Omental fat pad (tissue), 4 donors: Measurements from ENCODE around the gene COPRS. TPM values are rescaled to one million over a fixed set of nuclear protein-coding genes. Genes with fewer than 3 reads are reported as not detected.
"Not testable (repeated sequence)": the region's sequence is repeated elsewhere in the genome, so short reads cannot be mapped to it uniquely, and the experiment has no call there.

ENCODE experiments used
- ATAC-seq: fragments of 150-250 bp; one replicate; pipeline ENCODE4 v1.9.1; 2016; ENCODE audit warnings: mild to moderate bottlenecking, moderate library complexity; ENCODE audit not compliant: low FRiP score
- DNase-seq: peaks from one replicate; pipeline ENCODE4 v3.0.0-alpha.2; 2019; ENCODE audit warnings: low spot score
- total RNA-seq, 4 donors: library from RNA; depleted of rRNA; stranded (reverse); fragments of >200 nt; gene quantifications; one replicate each; pipeline ENCODE4 v1.1.0, GENCODE V29; 2016
- TF ChIP-seq, protein P1 (sequence below), 3 donors: fragments of 450-650 bp; IDR thresholded peaks; one replicate each; pipeline ENCODE4 v1.5.1; 2016 to 2017; ENCODE audit warnings: antibody characterized with exemption in 3 of 3, mild to moderate bottlenecking in 3 of 3, moderate library complexity in 2 of 3

Gene COPRS
- total RNA-seq, 4 donors from 2014 or later, result 39.2 to 76.1 (median 61.8) TPM

DNA sequence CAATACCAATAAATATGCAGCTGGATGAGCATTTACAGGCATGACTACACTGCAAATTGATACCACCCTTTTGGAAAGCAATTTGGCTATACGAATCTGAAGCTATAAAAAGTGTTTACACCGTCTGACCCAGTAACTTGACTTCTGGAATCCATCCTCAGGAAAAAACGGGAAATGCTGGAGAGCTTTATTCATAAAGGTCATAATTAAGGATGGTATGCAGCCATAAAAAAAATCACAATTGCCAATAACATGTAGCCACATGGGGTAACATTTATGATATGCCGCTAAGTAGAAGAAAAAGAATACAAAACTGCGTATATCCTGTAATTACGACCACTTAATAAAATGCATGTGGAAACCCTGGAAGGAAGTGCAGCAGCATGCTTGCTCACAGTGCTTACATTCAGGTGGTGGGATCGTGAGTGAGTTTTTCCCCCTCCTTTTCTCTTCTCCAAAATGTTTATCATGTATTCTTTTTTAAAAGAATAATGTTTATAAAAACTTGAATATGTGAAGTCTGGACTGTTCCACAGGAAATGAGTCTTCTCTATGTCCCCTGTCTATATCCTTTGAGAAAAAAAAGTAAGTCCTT, 34.2 kb downstream of the COPRS start:
- TF ChIP-seq, protein P1, sequence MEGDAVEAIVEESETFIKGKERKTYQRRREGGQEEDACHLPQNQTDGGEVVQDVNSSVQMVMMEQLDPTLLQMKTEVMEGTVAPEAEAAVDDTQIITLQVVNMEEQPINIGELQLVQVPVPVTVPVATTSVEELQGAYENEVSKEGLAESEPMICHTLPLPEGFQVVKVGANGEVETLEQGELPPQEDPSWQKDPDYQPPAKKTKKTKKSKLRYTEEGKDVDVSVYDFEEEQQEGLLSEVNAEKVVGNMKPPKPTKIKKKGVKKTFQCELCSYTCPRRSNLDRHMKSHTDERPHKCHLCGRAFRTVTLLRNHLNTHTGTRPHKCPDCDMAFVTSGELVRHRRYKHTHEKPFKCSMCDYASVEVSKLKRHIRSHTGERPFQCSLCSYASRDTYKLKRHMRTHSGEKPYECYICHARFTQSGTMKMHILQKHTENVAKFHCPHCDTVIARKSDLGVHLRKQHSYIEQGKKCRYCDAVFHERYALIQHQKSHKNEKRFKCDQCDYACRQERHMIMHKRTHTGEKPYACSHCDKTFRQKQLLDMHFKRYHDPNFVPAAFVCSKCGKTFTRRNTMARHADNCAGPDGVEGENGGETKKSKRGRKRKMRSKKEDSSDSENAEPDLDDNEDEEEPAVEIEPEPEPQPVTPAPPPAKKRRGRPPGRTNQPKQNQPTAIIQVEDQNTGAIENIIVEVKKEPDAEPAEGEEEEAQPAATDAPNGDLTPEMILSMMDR (IDR thresholded peaks at IDR 0.05), result no peak
- ATAC-seq (no peak), DNase-seq (no peak)

- ATAC-seq (no peak), DNase-seq (no peak)
- TF ChIP-seq, protein P1 (IDR thresholded peaks at IDR 0.05), result no peak
Observed at GRCh38 chr17:31823014-31823413, 36.0 kb downstream of the COPRS start.

DNA sequence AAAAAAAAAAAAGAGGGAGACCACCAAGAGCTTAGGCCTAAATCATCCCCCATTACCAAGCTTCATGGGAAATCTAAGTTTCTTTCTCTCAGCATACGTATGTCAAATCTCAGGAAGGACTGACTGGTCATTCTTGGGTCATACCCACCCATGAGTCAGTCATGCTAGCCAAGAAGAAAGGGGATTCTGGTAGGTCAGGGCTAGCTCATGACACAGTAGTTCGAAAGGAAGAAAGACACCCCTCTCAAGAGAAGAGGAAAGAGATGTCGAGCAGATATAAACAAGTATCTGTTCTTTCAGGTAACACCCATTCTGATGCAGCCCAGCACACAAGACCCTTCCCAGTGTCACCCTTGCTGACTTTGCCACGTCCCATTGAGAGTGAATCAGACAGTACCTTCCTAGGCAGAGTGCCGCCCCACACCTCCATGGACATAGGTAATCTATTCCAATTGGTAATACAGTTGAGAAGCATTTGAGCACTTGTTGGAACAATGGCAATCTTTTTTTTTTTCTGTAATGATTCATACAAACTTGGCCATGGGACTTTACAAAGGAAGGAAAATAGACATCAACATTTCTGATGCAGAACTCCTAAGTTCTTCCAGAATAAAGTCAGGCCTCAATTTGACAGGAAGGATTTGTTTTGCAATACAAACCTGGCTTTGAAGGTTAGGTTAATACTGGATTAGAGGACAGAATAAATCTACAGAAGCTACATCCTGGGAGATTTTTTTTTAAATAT, 38.2 kb downstream of the COPRS start:
- ATAC-seq, result no peak
- DNase-seq, result no peak
- TF ChIP-seq, protein P1 (IDR thresholded peaks at IDR 0.05), result no peak

DNA sequence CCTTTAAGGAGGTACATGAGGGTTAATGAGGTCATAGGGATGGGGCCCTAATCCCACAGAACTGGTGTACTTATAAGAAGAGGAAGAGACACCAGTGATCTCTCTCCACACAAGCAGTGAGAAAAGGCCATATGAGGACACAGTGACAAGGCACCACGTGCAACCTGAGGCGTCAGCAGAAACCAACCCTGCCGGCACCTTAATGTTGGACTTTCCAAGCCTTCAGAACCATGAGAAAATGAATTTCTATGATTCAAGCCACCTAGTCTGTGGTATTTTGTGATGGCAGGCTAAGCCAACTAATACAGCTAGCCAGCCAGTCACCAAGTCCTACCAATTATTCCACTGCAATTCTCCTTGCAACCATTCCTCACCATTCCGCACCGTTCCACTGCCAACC, 39.5 kb downstream of the COPRS start:
- TF ChIP-seq, protein P1 (IDR thresholded peaks at IDR 0.05), result no peak
- ATAC-seq (no peak), DNase-seq (no peak)

DNA sequence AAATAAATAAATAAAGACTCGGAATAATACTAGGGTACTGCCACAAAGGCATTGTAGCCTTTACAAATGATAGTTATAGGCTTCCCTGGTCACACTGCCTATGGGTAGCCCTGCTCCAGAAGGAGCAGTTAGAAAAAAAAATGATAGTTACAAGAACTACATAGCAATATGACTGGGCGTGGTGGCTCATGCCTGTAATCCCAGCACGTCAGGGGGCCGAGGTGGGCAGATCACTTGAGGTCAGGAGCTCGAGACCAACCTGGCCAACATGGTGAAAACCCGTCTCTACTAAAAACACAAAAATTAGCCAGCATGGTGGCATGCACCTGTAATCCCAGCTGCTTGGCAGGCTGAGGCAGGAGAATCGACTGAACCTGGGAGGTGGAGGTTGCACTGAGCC, 40.2 kb downstream of the COPRS start:
- DNase-seq, ATAC-seq: not testable (repeated sequence)

- no peak for DNase-seq
- no peak for ATAC-seq
- TF ChIP-seq, protein P1 (IDR thresholded peaks at IDR 0.05), result no peak
Observed at GRCh38 chr17:31815212-31815730, 43.8 kb downstream of the COPRS start.

- TF ChIP-seq, protein P1 (IDR thresholded peaks at IDR 0.05), result no peak
- DNase-seq, result no peak
- no peak for ATAC-seq
Observed at GRCh38 chr17:31811101-31811500, 47.9 kb downstream of the COPRS start.

- DNase-seq, ATAC-seq: not testable (repeated sequence)
Observed at GRCh38 chr17:31809876-31810275, 49.2 kb downstream of the COPRS start.
